ENCODE measurements around the gene OXSM. TPM values are rescaled to one million over a fixed set of nuclear protein-coding genes. Genes with fewer than 3 reads are reported as not detected.
A peak's percentile ranks its signal among the peaks of the same experiment; 100 is the strongest.

The OXSM gene
- total RNA-seq, 4 donors from 2014 or later = 7.2 to 192 (median 14.0) TPM

- no peak for DNase-seq
- H3K4me1 ChIP-seq = no peaks in the 10 kb centered on the region
- no peaks in the 10 kb centered on the region for H3K27me3 ChIP-seq
- TF ChIP-seq, protein P1, sequence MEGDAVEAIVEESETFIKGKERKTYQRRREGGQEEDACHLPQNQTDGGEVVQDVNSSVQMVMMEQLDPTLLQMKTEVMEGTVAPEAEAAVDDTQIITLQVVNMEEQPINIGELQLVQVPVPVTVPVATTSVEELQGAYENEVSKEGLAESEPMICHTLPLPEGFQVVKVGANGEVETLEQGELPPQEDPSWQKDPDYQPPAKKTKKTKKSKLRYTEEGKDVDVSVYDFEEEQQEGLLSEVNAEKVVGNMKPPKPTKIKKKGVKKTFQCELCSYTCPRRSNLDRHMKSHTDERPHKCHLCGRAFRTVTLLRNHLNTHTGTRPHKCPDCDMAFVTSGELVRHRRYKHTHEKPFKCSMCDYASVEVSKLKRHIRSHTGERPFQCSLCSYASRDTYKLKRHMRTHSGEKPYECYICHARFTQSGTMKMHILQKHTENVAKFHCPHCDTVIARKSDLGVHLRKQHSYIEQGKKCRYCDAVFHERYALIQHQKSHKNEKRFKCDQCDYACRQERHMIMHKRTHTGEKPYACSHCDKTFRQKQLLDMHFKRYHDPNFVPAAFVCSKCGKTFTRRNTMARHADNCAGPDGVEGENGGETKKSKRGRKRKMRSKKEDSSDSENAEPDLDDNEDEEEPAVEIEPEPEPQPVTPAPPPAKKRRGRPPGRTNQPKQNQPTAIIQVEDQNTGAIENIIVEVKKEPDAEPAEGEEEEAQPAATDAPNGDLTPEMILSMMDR (IDR thresholded peaks at IDR 0.05) = no peak
- no peak for TF ChIP-seq POLR2A (IDR thresholded peaks at IDR 0.05)
- H3K36me3 ChIP-seq = peaks cover 0 to 53% (median 0%) of the 10 kb centered on the region in 3 donors
- H3K27ac ChIP-seq = no peak overlapping the region
- H3K4me3 ChIP-seq = no peak overlapping the region
- no peaks in the 10 kb centered on the region for H3K9me3 ChIP-seq
Observed at GRCh38 chr3:25751048-25751447, 38.8 kb upstream of the OXSM start.

DNA sequence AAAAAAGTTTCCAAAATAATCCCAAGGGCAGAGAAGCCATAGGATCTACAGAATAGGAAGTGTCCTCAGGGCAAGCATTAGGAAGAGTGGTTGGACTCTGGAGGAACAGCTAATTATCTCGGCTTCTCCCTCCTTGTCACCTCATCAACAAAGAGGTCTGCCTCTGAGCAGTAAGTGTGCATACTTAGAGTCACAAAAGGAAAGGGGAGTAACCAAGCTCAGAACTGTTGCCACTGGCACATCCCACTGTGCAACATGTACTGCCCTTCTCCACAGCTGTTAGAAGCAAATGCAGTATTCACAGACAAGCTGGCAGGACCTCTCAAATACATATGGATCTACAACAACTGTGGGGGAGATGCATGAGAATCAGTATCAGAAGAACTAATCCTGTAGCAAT is 38.2 kb upstream of the OXSM start:
- DNase-seq = no peak
- Histone ChIP-seq H3K36me3 (peaks cover 0 to 51% (median 0%) of the 10 kb centered on the region in 3 donors), H3K27me3 (no peaks in the 10 kb centered on the region), H3K4me3 (no peak overlapping the region), H3K9me3 (no peaks in the 10 kb centered on the region), H3K27ac (no peak overlapping the region), H3K4me1 (no peaks in the 10 kb centered on the region)
- no peak for TF ChIP-seq POLR2A (IDR thresholded peaks at IDR 0.05)
- TF ChIP-seq, protein P1 (IDR thresholded peaks at IDR 0.05) = no peak

- Histone ChIP-seq H3K36me3 (peaks cover 0 to 14% (median 0%) of the 10 kb centered on the region in 3 donors), H3K27me3 (no peaks in the 10 kb centered on the region), H3K9me3 (no peaks in the 10 kb centered on the region), H3K27ac (peak overlapping the region in 1 of 4 donors; percentile 58), H3K4me3 (no peak overlapping the region), H3K4me1 (no peaks in the 10 kb centered on the region)
- TF ChIP-seq, protein P1 (IDR thresholded peaks at IDR 0.05) = no peak
- TF ChIP-seq POLR2A (IDR thresholded peaks at IDR 0.05) = no peak
- DNase-seq = no peak
Observed at GRCh38 chr3:25768851-25769250, 21.0 kb upstream of the OXSM start.

DNA sequence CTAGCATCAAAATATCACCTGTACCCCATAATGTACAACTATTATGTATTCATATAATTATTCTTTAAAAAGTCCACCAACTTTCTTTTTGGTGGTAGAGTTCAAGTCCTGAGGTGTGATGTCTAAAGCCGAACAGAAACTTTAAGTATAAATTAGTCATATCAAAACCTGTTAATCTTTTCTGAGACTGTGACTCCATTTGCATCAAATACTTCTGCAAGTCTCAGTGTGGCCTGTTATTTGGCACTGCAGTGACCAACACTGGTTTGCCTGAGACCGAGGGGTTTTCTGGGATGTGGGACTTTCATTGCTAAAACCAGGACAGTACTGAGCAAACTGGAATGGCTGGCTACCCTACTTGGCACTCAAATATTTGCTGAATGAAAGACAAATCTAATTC is 14.0 kb upstream of the OXSM start:
- H3K4me1 ChIP-seq = no peaks in the 10 kb centered on the region

DNA sequence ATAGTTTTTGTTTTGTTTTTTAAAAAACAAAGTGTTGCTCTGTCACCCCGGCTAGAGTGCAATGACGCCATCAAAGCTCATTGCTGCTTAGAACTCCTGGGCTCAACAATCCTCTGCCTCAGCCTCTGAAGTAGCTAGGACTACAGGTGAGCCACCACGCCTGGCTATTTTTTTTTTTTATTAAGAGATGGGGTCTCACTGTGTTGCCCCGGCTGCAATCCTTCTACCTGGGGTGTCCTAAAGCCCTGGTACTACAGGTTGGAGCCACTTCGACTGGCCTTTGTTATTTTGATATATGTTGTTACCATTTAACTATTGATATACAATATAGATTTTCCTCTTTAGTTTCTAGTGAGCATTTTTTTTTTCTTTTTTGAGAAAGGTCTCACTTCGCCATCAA is 9.3 kb upstream of the OXSM start:
- H3K27ac ChIP-seq = no peak overlapping the region
- DNase-seq = no peak
- H3K4me3 ChIP-seq = no peak overlapping the region
- no peaks in the 10 kb centered on the region for H3K9me3 ChIP-seq
- H3K36me3 ChIP-seq = peaks cover 0 to 24% (median 4%) of the 10 kb centered on the region in 3 donors
- TF ChIP-seq, protein P1 (IDR thresholded peaks at IDR 0.05) = no peak
- TF ChIP-seq POLR2A (IDR thresholded peaks at IDR 0.05) = no peak
- H3K27me3 ChIP-seq = no peaks in the 10 kb centered on the region
- peaks cover 0 to 10% (median 9%) of the 10 kb centered on the region in 4 donors for H3K4me1 ChIP-seq

More for the DNA sequence above, 14.0 kb upstream of the OXSM start:
- Histone ChIP-seq H3K27me3 (no peaks in the 10 kb centered on the region), H3K4me3 (no peak overlapping the region), H3K36me3 (peaks cover 0 to 45% (median 4%) of the 10 kb centered on the region in 3 donors), H3K9me3 (no peaks in the 10 kb centered on the region), H3K27ac (no peak overlapping the region)
- TF ChIP-seq, protein P1 (IDR thresholded peaks at IDR 0.05) = no peak
- no peak for TF ChIP-seq POLR2A (IDR thresholded peaks at IDR 0.05)
- no peak for DNase-seq
